GM12891 (cell line): ENCODE results near the gene FKBP5.
A peak's percentile ranks its signal among the peaks of the same experiment; 100 is the strongest.
"Not testable (repeated sequence)": the region's sequence is repeated elsewhere in the genome, so short reads cannot be mapped to it uniquely, and the experiment has no call there.

Experiments used
- DNase-seq: peaks from one replicate; pipeline ENCODE4 v3.0.0; 2011; ENCODE audit warnings: low spot score; ENCODE audit not compliant: insufficient read length
- FAIRE-seq: peaks from 2 replicates; lab custom pipeline; 2011; peaks lifted over from hg19 to GRCh38; lab: Jason Lieb, UNC
- PAX5 ChIP-seq: IDR thresholded peaks from 2 replicates; pipeline ENCODE4 v1.6.1; 2011; ENCODE audit warnings: low read length, moderate library complexity, mild to moderate bottlenecking; ENCODE audit not compliant: insufficient read depth, severe bottlenecking
- POLR2A ChIP-seq: IDR thresholded peaks from 2 replicates; pipeline ENCODE4 v1.6.1; 2011; ENCODE audit warnings: low read depth, low read length, control low read depth
- POLR2AphosphoS5 ChIP-seq: IDR thresholded peaks from 2 replicates; pipeline ENCODE4 v1.6.1; 2011; ENCODE audit warnings: low read depth, low read length, control low read depth
- POU2F2 ChIP-seq: IDR thresholded peaks from 2 replicates; pipeline ENCODE4 v1.6.1; 2011; ENCODE audit warnings: low read depth, mild to moderate bottlenecking, control low read depth, low read length, moderate library complexity
- SPI1 ChIP-seq: IDR thresholded peaks from 2 replicates; pipeline ENCODE4 v1.6.1; 2011; ENCODE audit warnings: low read depth, low read length, control low read depth
- TAF1 ChIP-seq: IDR thresholded peaks from 2 replicates; pipeline ENCODE4 v1.6.1; 2011; ENCODE audit warnings: low read depth, low read length, control low read depth

FKBP5 gene

DNA sequence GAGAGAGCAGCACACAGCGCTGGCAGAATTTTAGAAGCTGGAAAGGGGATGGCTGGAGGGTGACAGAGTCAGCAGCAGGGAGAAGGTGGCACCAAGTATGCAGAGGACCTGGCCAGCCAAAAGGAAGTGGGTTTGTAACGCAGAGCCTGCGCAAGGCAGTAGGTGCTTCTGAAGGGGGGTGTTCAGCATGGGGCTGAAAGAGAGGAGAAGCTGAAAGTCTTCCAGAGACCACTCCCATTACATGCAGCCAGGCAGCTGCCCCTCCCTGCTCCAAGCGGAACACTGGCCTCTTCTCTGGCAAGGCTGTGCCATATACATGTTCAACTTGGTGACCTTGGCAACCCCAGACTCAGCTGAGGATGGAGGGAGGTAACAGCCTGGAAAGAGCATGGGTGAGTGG lies 133.9 kb downstream of the FKBP5 start:
- DNase-seq: no peak
- TF ChIP-seq POU2F2 (no peak), PAX5 (no peak), POLR2A (no peak)
- no peak for FAIRE-seq

- TF ChIP-seq TAF1 (no peak), SPI1 (no peak)
Observed at GRCh38 chr6:35553315-35553714, 135.4 kb downstream of the FKBP5 start.

GRCh38 chr6:35552285-35552917 lies 136.3 kb downstream of the FKBP5 start:
- DNase-seq (no peak), FAIRE-seq (peak; percentile 55)
- TF ChIP-seq POLR2AphosphoS5 (no peak), POU2F2 (no peak), POLR2A (no peak), SPI1 (no peak), TAF1 (no peak), PAX5 (no peak)

More at GRCh38 chr6:35553315-35553714, 135.4 kb downstream of the FKBP5 start:
- FAIRE-seq (no peak), DNase-seq (no peak)

- TF ChIP-seq POLR2A (no peak), PAX5 (no peak)
- DNase-seq (no peak), FAIRE-seq (no peak)
Observed at GRCh38 chr6:35550437-35550836, 138.3 kb downstream of the FKBP5 start.

- no peak for DNase-seq
- no peak for FAIRE-seq
- TF ChIP-seq POU2F2 (no peak), SPI1 (no peak), PAX5 (no peak), TAF1 (no peak), POLR2AphosphoS5 (no peak), POLR2A (no peak)
Observed at GRCh38 chr6:35547676-35548075, 141.0 kb downstream of the FKBP5 start.

DNA sequence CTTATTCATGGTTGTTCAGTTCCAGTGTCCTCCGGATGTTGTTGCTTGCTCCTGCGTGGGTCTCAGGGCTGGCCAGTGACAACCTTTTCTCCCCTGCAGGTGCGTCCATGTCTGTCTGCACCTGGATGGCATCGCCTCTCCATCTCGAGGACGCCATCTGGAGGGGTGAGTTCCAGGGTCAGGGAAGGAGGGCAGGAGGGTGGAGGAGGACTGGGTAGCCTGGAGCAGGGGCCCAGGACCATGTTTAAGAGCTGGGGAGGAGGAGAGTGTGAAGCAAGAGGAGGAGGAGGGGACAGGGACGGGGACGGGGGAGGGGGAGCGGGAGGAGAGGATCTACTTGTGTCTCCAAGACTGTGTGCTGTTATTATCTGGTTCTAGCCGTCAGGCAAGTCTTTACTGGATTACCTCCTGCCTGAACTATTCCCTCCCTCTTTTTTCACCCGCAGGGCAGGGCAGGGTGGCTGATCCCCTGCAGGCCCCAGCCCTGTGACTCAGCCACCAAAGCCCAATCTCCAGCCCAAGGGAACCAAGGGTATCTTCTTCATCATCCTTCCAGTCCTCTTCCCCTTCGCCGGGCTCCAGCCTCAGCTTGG lies 143.8 kb downstream of the FKBP5 start:
- DNase-seq: no peak
- no peak for TF ChIP-seq POU2F2
- no peak for TF ChIP-seq POLR2A
- no peak for TF ChIP-seq SPI1
- no peak for TF ChIP-seq PAX5
- TF ChIP-seq POLR2AphosphoS5: no peak
- no peak for TF ChIP-seq TAF1
- FAIRE-seq: no peak

DNA sequence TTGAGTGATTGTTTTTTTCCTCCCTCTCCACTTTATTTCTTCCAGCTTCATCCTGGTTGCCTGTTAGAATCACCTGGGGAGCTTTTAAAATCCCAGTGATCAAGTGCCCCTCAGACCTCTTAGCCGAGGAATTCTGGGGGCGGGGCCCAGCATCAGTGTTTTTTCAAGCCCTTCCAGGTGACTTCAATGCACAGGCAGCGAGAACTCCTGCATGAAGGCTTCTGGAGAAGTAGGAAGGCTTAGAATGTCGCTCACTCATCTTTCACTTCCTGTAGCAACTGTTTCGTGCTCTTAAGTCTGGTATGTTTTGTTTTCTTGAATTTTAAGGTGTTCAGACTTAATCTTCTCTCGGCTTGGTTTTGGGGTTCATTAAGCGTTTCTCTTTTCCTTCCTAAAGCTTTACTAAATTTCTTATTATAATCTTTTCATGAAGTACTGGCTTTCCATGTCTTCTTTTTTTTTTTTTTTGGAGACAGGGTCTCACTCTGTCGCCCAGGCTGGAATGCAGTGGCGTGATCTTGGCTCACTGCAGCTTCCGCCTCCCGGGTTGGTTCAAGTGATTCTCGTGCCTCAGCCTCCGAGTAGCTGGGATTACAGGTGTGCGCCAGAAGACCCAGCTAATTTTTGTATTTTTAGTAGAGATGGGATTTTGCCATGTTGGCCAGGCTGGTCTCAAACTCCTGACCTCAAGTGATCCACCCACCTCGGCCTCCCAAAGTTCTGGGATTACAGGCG lies 145.1 kb downstream of the FKBP5 start:
- DNase-seq (no peak), FAIRE-seq (no peak)
- TF ChIP-seq TAF1: no peak
- TF ChIP-seq POLR2AphosphoS5: no peak
- TF ChIP-seq SPI1: peak; percentile 19; the same call in 1 of the 2 replicates

DNA sequence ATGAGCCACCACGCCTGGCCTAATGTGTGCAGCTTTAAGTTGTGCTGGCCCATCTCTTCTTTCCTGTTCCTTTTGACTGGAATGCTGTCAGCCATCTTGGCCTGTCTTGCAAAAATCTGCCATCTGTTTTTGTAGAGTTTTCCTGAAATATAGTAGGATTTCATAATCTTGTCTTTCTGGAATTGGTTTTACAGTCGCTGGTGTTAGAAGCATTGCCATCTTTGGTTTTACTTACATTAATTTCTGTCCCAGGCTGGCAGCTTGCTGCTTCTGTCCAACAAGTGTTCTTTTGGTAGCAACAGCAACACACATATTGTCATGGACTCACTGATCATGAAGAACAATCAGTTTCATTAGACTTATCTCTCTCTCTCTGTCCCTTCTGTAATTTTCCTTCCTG lies 146.9 kb downstream of the FKBP5 start:
- no peak for DNase-seq
- no peak for FAIRE-seq
- TF ChIP-seq SPI1: no peak
- TF ChIP-seq POLR2A: no peak
- no peak for TF ChIP-seq POLR2AphosphoS5
- TF ChIP-seq TAF1: no peak
- no peak for TF ChIP-seq PAX5
- TF ChIP-seq POU2F2: no peak

DNA sequence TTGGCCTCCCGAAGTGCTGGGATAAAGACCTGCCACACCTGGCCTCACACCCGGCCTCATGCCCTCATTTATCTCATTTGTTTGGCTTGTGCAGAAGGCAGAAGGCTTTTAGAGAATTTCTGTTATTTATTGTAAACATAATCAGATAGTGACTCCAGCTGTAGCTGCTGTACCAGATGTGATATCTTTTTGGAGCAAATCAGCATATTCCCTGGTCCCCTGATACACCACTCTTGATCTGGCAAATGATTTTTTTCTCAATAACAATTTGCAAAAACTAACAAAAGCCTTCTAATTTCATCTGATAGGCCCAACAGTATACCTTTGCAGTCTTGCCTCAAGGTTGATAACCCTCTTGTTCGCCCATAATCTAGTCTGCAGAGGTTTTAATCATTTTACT lies 149.5 kb downstream of the FKBP5 start:
- FAIRE-seq (no peak), DNase-seq (no peak)
- TF ChIP-seq SPI1: no peak
- no peak for TF ChIP-seq POLR2AphosphoS5
- TF ChIP-seq POLR2A: no peak
- TF ChIP-seq TAF1: no peak

- FAIRE-seq, DNase-seq: not testable (repeated sequence)
Observed at GRCh38 chr6:35535847-35536246, 152.9 kb downstream of the FKBP5 start.
